ENCODE results near the gene ZFYVE9. TPM values are rescaled to one million over a fixed set of nuclear protein-coding genes. Genes with fewer than 3 reads are reported as not detected.

ZFYVE9 gene
- total and polyA plus RNA-seq, 2 of the 13 experiments (the other 11 are each of a cell fraction or from before 2014, with no cell fraction given), result 9.2 to 19.8 TPM

GRCh38 chr1:52305417-52306226 lies 163.7 kb downstream of the ZFYVE9 start (continued):
- TF ChIP-seq PRDM10 (CRISPR knock-in tag; IDR thresholded peaks at IDR 0.05; ENCODE audit: low read depth), result peak; percentile 62; the same call in 1 of the 2 replicates
- 0 out of 2 replicates have a peak, but pooled peaks have one; percentile 24 for TF ChIP-seq ZNF724P (CRISPR knock-in tag; IDR thresholded peaks at IDR 0.05; ENCODE audit: borderline replicate concordance)
- TF ChIP-seq MIER2 (CRISPR knock-in tag; IDR thresholded peaks at IDR 0.05), result no peak
- TF ChIP-seq ATF1 (CRISPR knock-in tag; IDR thresholded peaks at IDR 0.05), result no peak
- TF ChIP-seq XRCC5 (optimal IDR thresholded peaks at IDR 0.05; ENCODE audit: low read length), result no peak
- no peak for TF ChIP-seq ZSCAN12 (CRISPR knock-in tag; IDR thresholded peaks at IDR 0.05)
- TF ChIP-seq HDAC2 (CRISPR knock-in tag; IDR thresholded peaks at IDR 0.05), result peak; percentile 76; the same call in 1 of the 2 replicates
- TF ChIP-seq ZNF749 (CRISPR knock-in tag; IDR thresholded peaks at IDR 0.05; ENCODE audit: borderline replicate concordance), result no peak
- no peak for TF ChIP-seq ZNF572 (CRISPR knock-in tag; IDR thresholded peaks at IDR 0.05)
- TF ChIP-seq ZNF33A (CRISPR knock-in tag; IDR thresholded peaks at IDR 0.05; ENCODE audit: borderline replicate concordance), result peak; percentile 100
- peak; percentile 62 for TF ChIP-seq RARA (CRISPR knock-in tag; IDR thresholded peaks at IDR 0.05)
- TF ChIP-seq KDM5A (IDR thresholded peaks at IDR 0.05; ENCODE audit: borderline replicate concordance, low read length), result no peak
- peak; percentile 20; the same call in 1 of the 2 replicates for TF ChIP-seq TFE3 (CRISPR knock-in tag; IDR thresholded peaks at IDR 0.05)
- no peak for TF ChIP-seq RERE (CRISPR knock-in tag; IDR thresholded peaks at IDR 0.05; ENCODE audit: low read depth)
- no peak for TF ChIP-seq AGO1 (IDR thresholded peaks at IDR 0.05; ENCODE audit: low read depth, low read length, poor library complexity, severe bottlenecking)
- TF ChIP-seq ZNF251 (CRISPR knock-in tag; IDR thresholded peaks at IDR 0.05), result no peak
- no peak for TF ChIP-seq ZC3H13 (CRISPR knock-in tag; IDR thresholded peaks at IDR 0.05)
- TF ChIP-seq NFE2 (CRISPR knock-in tag; IDR thresholded peaks at IDR 0.05), result no peak

Measured in HepG2 (cell line).